Measurements from ENCODE around the gene CDH13.

DNA sequence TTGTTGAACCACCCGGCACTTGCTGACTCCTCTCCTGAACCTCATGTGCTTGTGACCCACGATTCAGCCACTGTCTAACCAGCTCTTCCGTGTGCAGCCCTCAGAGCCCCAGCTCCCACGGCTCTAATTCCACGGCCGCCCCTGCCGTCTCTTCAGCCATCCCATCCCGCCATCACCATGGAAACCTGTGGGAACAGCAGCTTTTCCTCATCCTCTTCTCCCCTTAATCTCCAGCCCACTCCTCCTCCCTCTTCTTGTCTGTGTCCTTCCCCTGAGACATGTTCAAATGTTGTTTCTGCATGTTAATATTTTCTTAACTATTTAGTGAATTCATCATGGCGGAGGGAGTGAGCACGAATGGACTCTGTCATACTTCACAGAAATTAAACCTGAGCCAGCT lies 285.2 kb downstream of the CDH13 start:
- TF ChIP-seq CTCF (IDR thresholded peaks at IDR 0.05; ENCODE audit: low read length), result no peak
- TF ChIP-seq EZH2 (optimal IDR thresholded peaks at IDR 0.05; ENCODE audit: low read depth, low read length), result no peak
- TF ChIP-seq EZH2phosphoT487 (IDR thresholded peaks at IDR 0.05; ENCODE audit: low read length), result no peak
